Adrenal gland (tissue), 12 donors: ENCODE measurements around the gene SHF. TPM values are rescaled to one million over a fixed set of nuclear protein-coding genes. Genes with fewer than 3 reads are reported as not detected.

ENCODE experiments used
- DNase-seq, 7 donors: peaks; one replicate each; pipeline ENCODE4 v3.0.0-alpha.2; 2019 to 2020
- H3K27ac ChIP-seq, 5 donors: fragments of 200-600 bp; sonication (generic) in 4 of 5; 1 replicate in 3 of 5; 2 replicates in 2 of 5; pipeline versions ENCODE4 v1.5.1 to v1.8.0; 2016 to 2020; ENCODE audit warnings: mild to moderate bottlenecking in 1 of 5
- H3K27me3 ChIP-seq: fragments of 200-600 bp; 2 replicates; pipeline ENCODE4 v1.8.0; 2021
- H3K36me3 ChIP-seq, 2 donors: fragments of 200-600 bp; replicated peaks in 1 of 2; 1 replicate in 1 of 2; 2 replicates in 1 of 2; pipeline versions ENCODE4 v1.5.1 to v1.8.0; 2018 to 2022
- H3K4me1 ChIP-seq, 2 donors: fragments of 200-600 bp; replicated peaks in 1 of 2; 1 replicate in 1 of 2; 2 replicates in 1 of 2; pipeline versions ENCODE4 v1.5.1 to v1.8.0; 2018 to 2021
- H3K4me3 ChIP-seq, 4 donors: fragments of 200-600 bp; sonication (generic) in 3 of 4; one replicate each; pipeline ENCODE4 v1.5.1; 2016 to 2018
- H3K9me3 ChIP-seq, 3 donors: fragments of 200-600 bp; sonication (generic) in 1 of 3; replicated peaks in 1 of 3; 1 replicate in 2 of 3; 2 replicates in 1 of 3; pipeline versions ENCODE4 v1.5.1 to v1.8.0; 2016 to 2021
- POLR2A ChIP-seq, 2 donors: fragments of 450-650 bp; IDR thresholded peaks; one replicate each; pipeline ENCODE4 v1.6.1; 2017; ENCODE audit warnings: antibody characterized with exemption in 2 of 2, mild to moderate bottlenecking in 2 of 2, moderate library complexity in 1 of 2
- WGBS, 4 donors: extraction: QIAGEN DNeasy Blood & Tissue Kit in 2 of 4; methylation state at CpG; one replicate each; pipeline versions ENCODE4 v1.1.5 to v1.1.7; 2013 to 2017; 5-methylcytosine and 5-hydroxymethylcytosine counted together
- intact Hi-C, 2 donors: fragments of 100-400 bp; cut with DNase I; formaldehyde crosslinking; loops; one replicate each; pipeline versions ENCODE4 v1.14.1 to v1.15.0; 2022 to 2023
- polyA plus RNA-seq, 3 donors: library from polyadenylated mRNA; stranded (reverse); fragments of 200-250 nt in 2 of 3; fragments of 350-450 nt in 1 of 3; fragmentation: Illumina TruSeq in 1 of 3; extraction: RNeasy Lipid Tissue Mini Kit (QIAGEN cat#74804) in 1 of 3; gene quantifications; one replicate each; pipeline ENCODE4 v1.2.3, GENCODE V29; 2013 to 2014
- total RNA-seq, 9 donors: library from RNA; depleted of rRNA in 4 of 9; stranded (reverse); fragments of >200 nt in 4 of 9; fragments of 120-200 nt in 1 of 9; fragmentation: NEBNext Ultra II Directional in 1 of 9; extraction: Animal tissue kit (Norgen Biotek cat#: 25700) in 1 of 9; gene quantifications; one replicate each; pipeline versions ENCODE4 v1.1.0 to v1.2.4, GENCODE V29; 2013 to 2023
- TF ChIP-seq, protein P1 (sequence below), 6 experiments: fragments of 450-650 bp in 4 of 6; fragments of 200-600 bp in 2 of 6; sonication (generic) in 1 of 6; IDR thresholded peaks; 1 replicate in 5 of 6; 2 replicates in 1 of 6; pipeline versions ENCODE4 v1.5.1 to v1.8.0; 2016 to 2021; ENCODE audit warnings: antibody characterized with exemption in 6 of 6, mild to moderate bottlenecking in 2 of 6, moderate library complexity in 1 of 6
- donor health status: healthy with polysubstance abuse.
- donor health status: Bipolar disorder and iron deficiency.
- donor health status: DM: yes; HTN: yes; CAD: no.
- donor health status: DM: no; HTN: no; CAD: no.
- donor health status: DM: no; HTN: no; CAD: no.
- donor health status: DM: yes; HTN: yes; CAD: no.

The SHF gene
- total and polyA plus RNA-seq, 12 donors = 3.2 to 30.0 (median 17.3) TPM

DNA sequence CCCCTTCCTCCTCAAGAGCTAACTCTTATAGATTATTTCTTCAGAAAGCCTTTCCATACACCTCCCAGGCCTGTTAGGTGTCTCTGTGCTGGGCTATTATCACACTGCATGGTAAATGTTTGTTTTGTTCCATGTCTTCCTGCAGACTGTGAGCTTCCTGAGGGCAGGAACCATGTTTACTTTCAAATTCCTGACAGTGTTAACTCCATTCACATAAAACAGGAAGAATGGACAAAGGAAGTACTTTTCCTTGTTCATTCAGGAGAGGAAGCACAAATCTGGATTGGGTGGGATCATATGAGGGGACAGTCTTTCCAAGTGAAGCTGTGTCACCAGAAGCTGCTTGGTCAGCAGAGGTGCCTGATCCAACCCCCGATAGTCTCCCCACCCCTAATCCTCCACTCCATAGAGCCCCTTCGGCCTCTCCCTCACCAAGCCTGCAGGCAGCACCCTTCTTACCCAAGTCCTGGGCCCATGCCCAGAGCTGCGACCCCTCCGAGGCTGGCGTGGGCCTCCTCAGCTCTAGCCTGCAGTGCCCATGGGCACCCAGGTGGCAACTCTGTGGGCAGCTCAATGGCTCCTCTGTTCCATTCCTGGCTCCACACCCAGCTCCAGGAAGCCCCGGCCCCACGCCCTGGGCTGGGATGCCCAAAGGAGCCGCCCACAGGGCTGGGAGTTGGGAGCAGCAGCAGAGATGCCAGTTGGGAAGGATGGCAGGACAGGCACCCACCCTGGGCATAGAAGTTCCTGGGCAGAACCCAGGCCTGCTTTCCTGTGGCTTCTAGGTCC lies 6.9 kb downstream of the SHF start:
- intact Hi-C loops = no loop called here
- WGBS, 4 donors = 85 to 98% (median 98%) methylated on average over 4 to 8 of the region's 8 CpGs; no CpG with 5 or more reads in 1 of the 4 donors
- no peak for DNase-seq
- no peaks in the 10 kb centered on the region for H3K36me3 ChIP-seq
- H3K27ac ChIP-seq = no peak overlapping the region
- no peaks in the 10 kb centered on the region for H3K9me3 ChIP-seq
- H3K4me1 ChIP-seq = peaks cover 0 to 6% of the 10 kb centered on the region in 2 donors
- no peak overlapping the region for H3K4me3 ChIP-seq
- TF ChIP-seq, protein P1, sequence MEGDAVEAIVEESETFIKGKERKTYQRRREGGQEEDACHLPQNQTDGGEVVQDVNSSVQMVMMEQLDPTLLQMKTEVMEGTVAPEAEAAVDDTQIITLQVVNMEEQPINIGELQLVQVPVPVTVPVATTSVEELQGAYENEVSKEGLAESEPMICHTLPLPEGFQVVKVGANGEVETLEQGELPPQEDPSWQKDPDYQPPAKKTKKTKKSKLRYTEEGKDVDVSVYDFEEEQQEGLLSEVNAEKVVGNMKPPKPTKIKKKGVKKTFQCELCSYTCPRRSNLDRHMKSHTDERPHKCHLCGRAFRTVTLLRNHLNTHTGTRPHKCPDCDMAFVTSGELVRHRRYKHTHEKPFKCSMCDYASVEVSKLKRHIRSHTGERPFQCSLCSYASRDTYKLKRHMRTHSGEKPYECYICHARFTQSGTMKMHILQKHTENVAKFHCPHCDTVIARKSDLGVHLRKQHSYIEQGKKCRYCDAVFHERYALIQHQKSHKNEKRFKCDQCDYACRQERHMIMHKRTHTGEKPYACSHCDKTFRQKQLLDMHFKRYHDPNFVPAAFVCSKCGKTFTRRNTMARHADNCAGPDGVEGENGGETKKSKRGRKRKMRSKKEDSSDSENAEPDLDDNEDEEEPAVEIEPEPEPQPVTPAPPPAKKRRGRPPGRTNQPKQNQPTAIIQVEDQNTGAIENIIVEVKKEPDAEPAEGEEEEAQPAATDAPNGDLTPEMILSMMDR (IDR thresholded peaks at IDR 0.05) = no peak
- TF ChIP-seq POLR2A (IDR thresholded peaks at IDR 0.05) = no peak
- H3K27me3 ChIP-seq = no peaks in the 10 kb centered on the region

DNA sequence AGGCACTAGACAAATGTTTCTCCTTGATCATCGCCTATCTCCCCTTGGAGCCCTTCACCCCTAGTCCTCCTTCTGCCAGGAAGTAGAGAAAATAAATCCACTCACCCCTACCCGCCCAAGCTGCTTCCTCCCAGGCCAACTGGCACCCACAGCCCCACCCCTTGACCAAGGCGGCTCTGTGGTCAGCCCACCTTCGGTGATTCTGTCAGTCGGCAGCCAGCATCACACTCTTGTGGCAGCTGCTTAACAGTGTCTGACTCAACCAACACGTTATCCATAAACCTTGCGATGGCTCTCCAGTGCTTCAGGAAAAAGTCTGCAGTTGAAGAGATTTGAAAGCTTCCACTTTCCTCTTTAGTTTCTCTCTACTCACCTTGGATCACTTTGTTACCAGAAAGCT lies 7.6 kb downstream of the SHF start:
- WGBS, 4 donors = 81 to 87% (median 84%) methylated on average over 7 of the region's 7 CpGs
- H3K27ac ChIP-seq = no peak overlapping the region
- H3K27me3 ChIP-seq = no peaks in the 10 kb centered on the region
- intact Hi-C loops = no loop called here
- no peak for TF ChIP-seq POLR2A (IDR thresholded peaks at IDR 0.05)
- no peak for DNase-seq
- H3K4me3 ChIP-seq = no peak overlapping the region
- H3K36me3 ChIP-seq = no peaks in the 10 kb centered on the region
- H3K4me1 ChIP-seq = peaks cover 0 to 4% of the 10 kb centered on the region in 2 donors
- no peaks in the 10 kb centered on the region for H3K9me3 ChIP-seq

DNA sequence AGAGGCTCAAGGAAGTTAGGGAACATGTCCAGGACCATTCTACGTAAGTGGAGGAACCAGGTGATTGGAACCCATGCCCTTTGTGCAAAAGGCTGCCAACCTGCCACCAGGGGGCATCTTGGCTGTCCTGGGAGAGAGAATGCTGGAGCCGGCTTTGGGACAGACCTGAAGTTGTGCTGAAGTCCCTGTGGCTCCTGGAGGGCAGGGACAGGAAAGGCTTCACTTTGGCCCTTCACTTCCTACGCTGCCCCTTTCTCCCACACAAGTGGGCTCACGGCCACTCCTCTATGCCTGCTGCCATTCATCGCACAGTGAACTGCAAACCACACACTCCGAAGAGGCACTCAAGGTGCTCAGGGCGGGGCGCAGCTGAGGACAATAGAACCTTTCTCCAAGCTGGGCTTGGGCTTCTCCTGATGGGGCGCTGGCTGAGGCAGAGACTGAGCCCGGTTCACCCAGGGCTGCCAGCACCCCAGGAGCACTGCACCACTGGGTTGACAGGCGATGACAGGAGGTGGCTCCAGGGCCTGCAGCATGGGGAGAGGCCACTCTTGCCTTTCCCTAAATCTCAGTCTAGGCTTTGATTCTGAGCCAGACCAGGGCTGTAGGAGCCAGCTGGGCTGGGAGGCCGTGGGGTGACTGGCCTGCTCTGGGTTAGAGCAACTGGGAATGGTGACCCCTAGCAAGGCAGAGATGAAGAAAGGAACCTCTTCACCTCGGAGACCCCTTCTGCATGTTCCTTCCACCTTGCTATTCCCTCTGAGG lies 8.4 kb downstream of the SHF start:
- 75 to 91% (median 88%) methylated on average over 3 to 13 of the region's 13 CpGs for WGBS, 4 donors
- no peak overlapping the region for H3K4me3 ChIP-seq
- H3K36me3 ChIP-seq = no peaks in the 10 kb centered on the region
- H3K4me1 ChIP-seq = peaks cover 0 to 4% of the 10 kb centered on the region in 2 donors
- no peaks in the 10 kb centered on the region for H3K9me3 ChIP-seq
- peak in 3 of 7 donors; percentile 58 to 64 (median 64) for DNase-seq
- intact Hi-C loops = no loop called here
- TF ChIP-seq, protein P1 (IDR thresholded peaks at IDR 0.05) = peak in 5 of 6 experiments; percentile 30 to 51 (median 45)
- TF ChIP-seq POLR2A (IDR thresholded peaks at IDR 0.05) = no peak
- H3K27ac ChIP-seq = no peak overlapping the region
- H3K27me3 ChIP-seq = no peaks in the 10 kb centered on the region

DNA sequence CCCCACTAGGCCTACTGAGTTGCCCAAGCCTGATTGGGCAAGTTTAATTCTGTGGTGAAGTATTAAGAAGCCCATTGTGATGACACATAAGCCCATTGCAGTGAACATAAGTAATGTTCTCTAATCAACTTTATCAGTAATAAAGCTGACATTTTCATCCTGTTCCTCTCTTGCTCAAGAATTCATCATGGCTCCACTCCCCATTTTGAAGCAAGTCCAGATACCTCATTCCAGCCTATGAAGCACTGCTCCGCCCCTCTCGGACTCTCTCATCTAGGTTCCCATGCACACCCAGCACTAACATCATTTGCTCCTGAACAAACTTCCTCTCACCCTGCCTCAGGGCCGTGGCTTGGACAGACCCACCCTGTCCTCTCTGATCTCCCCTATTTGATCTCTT lies 10.5 kb downstream of the SHF start:
- no peak for TF ChIP-seq POLR2A (IDR thresholded peaks at IDR 0.05)
- TF ChIP-seq, protein P1 (IDR thresholded peaks at IDR 0.05) = no peak
- Histone ChIP-seq H3K27ac (no peak overlapping the region), H3K4me3 (no peak overlapping the region), H3K4me1 (no peaks in the 10 kb centered on the region), H3K9me3 (no peaks in the 10 kb centered on the region), H3K27me3 (no peaks in the 10 kb centered on the region), H3K36me3 (no peaks in the 10 kb centered on the region)
- 81 to 96% (median 93%) methylated on average over 3 of the region's 3 CpGs for WGBS, 4 donors
- intact Hi-C loops = no loop called here
- no peak for DNase-seq
